NCI-H2107 treated with DMSO at 0.1 percent for 48 hours (cell line): ENCODE measurements around the gene STPG4.
"Not testable (repeated sequence)": the region's sequence is repeated elsewhere in the genome, so short reads cannot be mapped to it uniquely, and the experiment has no call there.

Experiments
- DNase-seq: peaks from one replicate; lab custom pipeline; 2025; ENCODE audit not compliant: unreplicated experiment; lab: John Stamatoyannopoulos, UW

STPG4 gene

GRCh38 chr2:47128705-47129104 is 26.4 kb downstream of the STPG4 start:
- no peak for DNase-seq

GRCh38 chr2:47127862-47128543 is 27.1 kb downstream of the STPG4 start:
- DNase-seq, result no peak

GRCh38 chr2:47126783-47127182 is 28.3 kb downstream of the STPG4 start:
- no peak for DNase-seq

GRCh38 chr2:47124740-47125139 is 30.4 kb downstream of the STPG4 start:
- not testable (repeated sequence) for DNase-seq

- not testable (repeated sequence) for DNase-seq
Measured at GRCh38 chr2:47120424-47120823, 34.7 kb downstream of the STPG4 start.

- no peak for DNase-seq
Measured at GRCh38 chr2:47119001-47119400, 36.1 kb downstream of the STPG4 start.

GRCh38 chr2:47118581-47118980 is 36.5 kb downstream of the STPG4 start:
- DNase-seq, result no peak

- no peak for DNase-seq
Measured at GRCh38 chr2:47112665-47113435, 42.3 kb downstream of the STPG4 start.

GRCh38 chr2:47109680-47110079 is 45.4 kb downstream of the STPG4 start:
- no peak for DNase-seq

GRCh38 chr2:47109007-47109375 is 46.1 kb downstream of the STPG4 start:
- no peak for DNase-seq

GRCh38 chr2:47108267-47109006 is 46.7 kb downstream of the STPG4 start:
- DNase-seq, result not testable (repeated sequence)

GRCh38 chr2:47107201-47107600 is 47.9 kb downstream of the STPG4 start:
- not testable (repeated sequence) for DNase-seq

- not testable (repeated sequence) for DNase-seq
Measured at GRCh38 chr2:47106231-47106630, 48.9 kb downstream of the STPG4 start.

- not testable (repeated sequence) for DNase-seq
Measured at GRCh38 chr2:47099712-47100111, 55.4 kb downstream of the STPG4 start.

- no peak for DNase-seq
Measured at GRCh38 chr2:47098953-47099352, 56.2 kb downstream of the STPG4 start.

- no peak for DNase-seq
Measured at GRCh38 chr2:47097563-47097962, 57.5 kb downstream of the STPG4 start.

GRCh38 chr2:47096451-47096850 is 58.7 kb downstream of the STPG4 start:
- no peak for DNase-seq

GRCh38 chr2:47095349-47096020 is 59.6 kb downstream of the STPG4 start:
- no peak for DNase-seq

GRCh38 chr2:47094511-47095142 is 60.5 kb downstream of the STPG4 start:
- DNase-seq, result no peak

- DNase-seq, result no peak
Measured at GRCh38 chr2:47093626-47094025, 61.5 kb downstream of the STPG4 start.

- no peak for DNase-seq
Measured at GRCh38 chr2:47092465-47092864, 62.6 kb downstream of the STPG4 start.
